Glutamatergic neuron (in vitro differentiated cells): ENCODE data around the gene CMSS1. TPM values are rescaled to one million over a fixed set of nuclear protein-coding genes. Genes with fewer than 3 reads are reported as not detected.

Source experiments
- DNase-seq: peaks from one replicate; pipeline ENCODE4 v3.0.0; 2022
- H3K27ac Mint-ChIP-seq: one replicate; pipeline ENCODE4 v1.8.0; 2020; ENCODE audit warnings: mild to moderate bottlenecking, mixed read lengths, inconsistent platforms; ENCODE audit not compliant: unreplicated experiment
- H3K27me3 Mint-ChIP-seq: one replicate; pipeline ENCODE4 v1.8.0; 2020; ENCODE audit warnings: mild to moderate bottlenecking, moderate library complexity, mixed read lengths, inconsistent platforms; ENCODE audit not compliant: unreplicated experiment
- H3K36me3 Mint-ChIP-seq: one replicate; pipeline ENCODE4 v1.8.0; 2020; ENCODE audit warnings: mild to moderate bottlenecking, mixed read lengths, inconsistent platforms; ENCODE audit not compliant: unreplicated experiment
- H3K4me1 Mint-ChIP-seq: one replicate; pipeline ENCODE4 v1.8.0; 2020; ENCODE audit warnings: mild to moderate bottlenecking, low read depth, mixed read lengths, inconsistent platforms; ENCODE audit not compliant: unreplicated experiment
- H3K4me3 Mint-ChIP-seq: one replicate; pipeline ENCODE4 v1.8.0; 2020; ENCODE audit warnings: mild to moderate bottlenecking, mixed read lengths, inconsistent platforms; ENCODE audit not compliant: unreplicated experiment
- H3K9me3 Mint-ChIP-seq: one replicate; pipeline ENCODE4 v1.8.0; 2020; ENCODE audit warnings: mild to moderate bottlenecking, moderate library complexity, mixed read lengths, inconsistent platforms; ENCODE audit not compliant: unreplicated experiment
- CTCF ChIP-seq: fragments of 200-600 bp; sonication (generic); IDR thresholded peaks from one replicate; pipeline ENCODE4 v1.5.0; 2021; ENCODE audit not compliant: partially characterized antibody, unreplicated experiment
- total RNA-seq: library from RNA; stranded (reverse); fragmentation: NEBNext Ultra II Directional; extraction: Animal tissue kit (Norgen Biotek cat#: 25700); gene quantifications from one replicate; pipeline ENCODE4 v1.2.1, GENCODE V29; 2021; ENCODE audit not compliant: unreplicated experiment

CMSS1 gene
- total RNA-seq, 1 donor from 2014 or later = 37.8 TPM

- H3K27ac Mint-ChIP-seq = no peak overlapping the region
- no peak for DNase-seq
- H3K4me1 Mint-ChIP-seq = peaks cover 4% of the 10 kb centered on the region
- no peak for TF ChIP-seq CTCF
- no peak overlapping the region for H3K4me3 Mint-ChIP-seq
- peaks cover 5% of the 10 kb centered on the region for H3K27me3 Mint-ChIP-seq
- H3K36me3 Mint-ChIP-seq = no peaks in the 10 kb centered on the region
- H3K9me3 Mint-ChIP-seq = no peaks in the 10 kb centered on the region
Observed at GRCh38 chr3:99895703-99896441, 78.2 kb downstream of the CMSS1 start.

GRCh38 chr3:99896482-99896881 lies 78.8 kb downstream of the CMSS1 start:
- H3K27ac Mint-ChIP-seq = no peak overlapping the region
- H3K4me3 Mint-ChIP-seq = no peak overlapping the region

GRCh38 chr3:99899603-99900002 lies 81.9 kb downstream of the CMSS1 start:
- Mint-ChIP-seq H3K27me3 (peaks cover 2% of the 10 kb centered on the region), H3K4me1 (peaks cover 4% of the 10 kb centered on the region), H3K9me3 (no peaks in the 10 kb centered on the region), H3K27ac (no peak overlapping the region), H3K36me3 (no peaks in the 10 kb centered on the region), H3K4me3 (no peak overlapping the region)
- no peak for DNase-seq
- no peak for TF ChIP-seq CTCF

More at GRCh38 chr3:99896482-99896881, 78.8 kb downstream of the CMSS1 start:
- H3K36me3 Mint-ChIP-seq = no peaks in the 10 kb centered on the region
- DNase-seq = no peak
- H3K4me1 Mint-ChIP-seq = peaks cover 4% of the 10 kb centered on the region
- no peaks in the 10 kb centered on the region for H3K9me3 Mint-ChIP-seq
- no peak for TF ChIP-seq CTCF
- peaks cover 5% of the 10 kb centered on the region for H3K27me3 Mint-ChIP-seq

- H3K4me3 Mint-ChIP-seq = no peak overlapping the region
- DNase-seq = no peak
- peaks cover 7% of the 10 kb centered on the region for H3K4me1 Mint-ChIP-seq
- H3K9me3 Mint-ChIP-seq = no peaks in the 10 kb centered on the region
- no peaks in the 10 kb centered on the region for H3K36me3 Mint-ChIP-seq
- TF ChIP-seq CTCF = no peak
- peaks cover 2% of the 10 kb centered on the region for H3K27me3 Mint-ChIP-seq
- H3K27ac Mint-ChIP-seq = no peak overlapping the region
Observed at GRCh38 chr3:99900248-99900647, 82.6 kb downstream of the CMSS1 start.

- H3K4me1 Mint-ChIP-seq = peaks cover 3% of the 10 kb centered on the region
- no peak overlapping the region for H3K27ac Mint-ChIP-seq
- H3K9me3 Mint-ChIP-seq = no peaks in the 10 kb centered on the region
- no peak overlapping the region for H3K4me3 Mint-ChIP-seq
- no peaks in the 10 kb centered on the region for H3K36me3 Mint-ChIP-seq
- H3K27me3 Mint-ChIP-seq = peaks cover 2% of the 10 kb centered on the region
- no peak for DNase-seq
- no peak for TF ChIP-seq CTCF
Observed at GRCh38 chr3:99901200-99901926, 83.7 kb downstream of the CMSS1 start.
